A549 (cell line): ENCODE measurements around the gene ATXN3L. TPM values are rescaled to one million over a fixed set of nuclear protein-coding genes. Genes with fewer than 3 reads are reported as not detected.

Source experiments
- ATAC-seq, 2 experiments: fragments of 200-7000 bp in 1 of 2; fragments of >200 bp in 1 of 2; cut with Nextera tagmentation in 1 of 2; cut with Tn5 transposase in 1 of 2; 3 replicates each; pipeline versions ENCODE4 v1.8.0 to v1.9.1; 2018 to 2020; ENCODE audit warnings: mild to moderate bottlenecking in 1 of 2, moderate library complexity in 1 of 2
- CTCF ChIA-PET: fragments of 300-600 bp; sonication (Branson Sonifier 250); formaldehyde crosslinking; extraction: SDS; loops from one replicate; lab custom pipeline; 2021; ENCODE audit warnings: antibody characterized with exemption, inconsistent platforms; lab: Yijun Ruan, JAX
- POLR2A ChIA-PET: fragments of 350-600 bp; formaldehyde crosslinking; extraction: SDS; loops from one replicate; lab custom pipeline; 2021; ENCODE audit warnings: antibody characterized with exemption, inconsistent platforms; lab: Yijun Ruan, JAX
- DNase-seq, 2 experiments: peaks; one replicate each; pipeline versions ENCODE4 v3.0.0 to v3.0.0-alpha.2; 2011 to 2016; ENCODE audit warnings: low read depth in 1 of 2, low spot score in 1 of 2
- FAIRE-seq: peaks from 2 replicates; lab custom pipeline; 2011; peaks lifted over from hg19 to GRCh38; lab: Jason Lieb, UNC
- H3K27ac ChIP-seq, 2 experiments: fragments of >200 bp; sonication (Bioruptor Twin); formaldehyde crosslinking; 3 replicates each; pipeline ENCODE4 v1.5.1; 2016 to 2017
- H3K4me1 ChIP-seq: fragments of >200 bp; sonication (Bioruptor Twin); formaldehyde crosslinking; 3 replicates; pipeline ENCODE4 v1.6.1; 2016
- H3K4me2 ChIP-seq: fragments of >200 bp; sonication (Bioruptor Twin); formaldehyde crosslinking; 3 replicates; pipeline ENCODE4 v1.6.1; 2016
- H3K4me3 ChIP-seq: fragments of >200 bp; sonication (Bioruptor Twin); formaldehyde crosslinking; 3 replicates; pipeline ENCODE4 v1.5.1; 2016
- H3K9me3 ChIP-seq: fragments of >200 bp; sonication (Bioruptor Twin); formaldehyde crosslinking; 3 replicates; pipeline ENCODE4 v1.6.1; 2016
- BHLHE40 ChIP-seq: IDR thresholded peaks from 2 replicates; pipeline ENCODE4 v1.6.1; 2012; ENCODE audit warnings: low read depth, low read length, inconsistent platforms
- CBX8 ChIP-seq: fragments of 200-600 bp; sonication (generic); IDR thresholded peaks from 2 replicates; pipeline ENCODE4 v1.6.1; 2016
- CHD2 ChIP-seq: fragments of 150-350 bp; IDR thresholded peaks from 2 replicates; pipeline ENCODE4 v1.6.1; 2014; ENCODE audit warnings: low read length; ENCODE audit not compliant: partially characterized antibody
- EHF ChIP-seq: fragments of 250-450 bp; sonication (Bioruptor Pico); IDR thresholded peaks from 2 replicates; pipeline ENCODE4 v1.5.0; 2020; ENCODE audit warnings: mild to moderate bottlenecking
- ELK1 ChIP-seq: fragments of 150-350 bp; IDR thresholded peaks from 2 replicates; pipeline ENCODE4 v1.6.1; 2014; ENCODE audit warnings: low read depth, mild to moderate bottlenecking, low read length
- EP300 ChIP-seq, 2 experiments: fragments of >200 bp; sonication (Bioruptor Twin); formaldehyde crosslinking; IDR thresholded peaks; 2 replicates in 1 of 2; 3 replicates in 1 of 2; pipeline ENCODE4 v1.6.1; 2016 to 2017
- ESRRA ChIP-seq: fragments of 150-350 bp; IDR thresholded peaks from 2 replicates; pipeline ENCODE4 v1.6.1; 2014; ENCODE audit warnings: mild to moderate bottlenecking, low read length, borderline replicate concordance
- FOSB ChIP-seq: fragments of 250-450 bp; sonication (Bioruptor Pico); IDR thresholded peaks from 2 replicates; pipeline ENCODE4 v1.5.0; 2020; ENCODE audit warnings: mild to moderate bottlenecking, moderate library complexity
- FOSL2 ChIP-seq, 2 experiments: fragments of 450-650 bp in 1 of 2; fragments of >200 bp in 1 of 2; sonication (Bioruptor Twin) in 1 of 2; formaldehyde crosslinking; IDR thresholded peaks; 2 replicates each; pipeline versions ENCODE4 v1.5.0 to v1.6.1; 2016 to 2020; ENCODE audit warnings: mild to moderate bottlenecking in 1 of 2, moderate library complexity in 1 of 2
- FOXS1 ChIP-seq: fragments of 250-450 bp; sonication (Bioruptor Pico); IDR thresholded peaks from 2 replicates; pipeline ENCODE4 v1.5.0; 2020; ENCODE audit warnings: mild to moderate bottlenecking, moderate library complexity
- HDAC2 ChIP-seq: fragments of 200-600 bp; sonication (generic); IDR thresholded peaks from 2 replicates; pipeline ENCODE4 v1.6.1; 2016
- HOXA7 ChIP-seq: fragments of 250-450 bp; sonication (Bioruptor Pico); IDR thresholded peaks from 2 replicates; pipeline ENCODE4 v1.5.0; 2020; ENCODE audit warnings: mild to moderate bottlenecking, moderate library complexity
- JUN ChIP-seq, 2 experiments: fragments of >200 bp; sonication (Bioruptor Twin); formaldehyde crosslinking; IDR thresholded peaks; 2 replicates in 1 of 2; 3 replicates in 1 of 2; pipeline ENCODE4 v1.6.1; 2016 to 2017
- MAFK ChIP-seq: fragments of 450-650 bp; IDR thresholded peaks from 2 replicates; pipeline ENCODE4 v1.6.1; 2014; ENCODE audit not compliant: partially characterized antibody
- MAX ChIP-seq: IDR thresholded peaks from 2 replicates; pipeline ENCODE4 v1.6.1; 2012
- NFE2L2 ChIP-seq: fragments of 150-350 bp; conservative IDR thresholded peaks from 2 replicates; pipeline ENCODE4 v1.6.1; 2014; ENCODE audit warnings: low read length
- POLR2A ChIP-seq: IDR thresholded peaks from 2 replicates; pipeline ENCODE4 v1.6.1; 2012; ENCODE audit warnings: mild to moderate bottlenecking, low read length
- RAD21 ChIP-seq, 2 experiments: fragments of >200 bp in 1 of 2; sonication (Bioruptor Twin) in 1 of 2; formaldehyde crosslinking in 1 of 2; IDR thresholded peaks in 1 of 2; conservative IDR thresholded peaks in 1 of 2; 2 replicates in 1 of 2; 3 replicates in 1 of 2; pipeline ENCODE4 v1.6.1; 2012 to 2018; ENCODE audit warnings: inconsistent platforms in 1 of 2
- RARB ChIP-seq: fragments of 250-450 bp; sonication (Bioruptor Pico); IDR thresholded peaks from 2 replicates; pipeline ENCODE4 v1.8.0; 2021; ENCODE audit warnings: mild to moderate bottlenecking, moderate library complexity
- RCOR1 ChIP-seq: fragments of 150-350 bp; IDR thresholded peaks from 2 replicates; pipeline ENCODE4 v1.6.1; 2014; ENCODE audit warnings: antibody characterized with exemption, low read length, low read depth
- SMC3 ChIP-seq: fragments of >200 bp; sonication (Bioruptor Twin); formaldehyde crosslinking; IDR thresholded peaks from 3 replicates; pipeline ENCODE4 v1.6.1; 2018; ENCODE audit warnings: inconsistent platforms
- TFCP2L1 ChIP-seq: fragments of 250-450 bp; sonication (Bioruptor Pico); IDR thresholded peaks from 2 replicates; pipeline ENCODE4 v1.5.0; 2021; ENCODE audit warnings: mild to moderate bottlenecking
- TP53 ChIP-seq: fragments of 250-450 bp; sonication (Bioruptor Pico); IDR thresholded peaks from 2 replicates; pipeline ENCODE4 v1.5.0; 2021; ENCODE audit warnings: mild to moderate bottlenecking, moderate library complexity
- ZFP36 ChIP-seq: fragments of 450-650 bp; IDR thresholded peaks from 2 replicates; pipeline ENCODE4 v1.6.1; 2014; ENCODE audit warnings: borderline replicate concordance; ENCODE audit not compliant: partially characterized antibody
- ZNF302 ChIP-seq: fragments of 250-450 bp; sonication (Bioruptor Pico); IDR thresholded peaks from 2 replicates; pipeline ENCODE4 v1.9.0; 2021; ENCODE audit warnings: inconsistent platforms, mild to moderate bottlenecking, moderate library complexity
- WGBS: methylation state at CpG from one replicate; pipeline ENCODE4 v1.1.6; 2017; ENCODE audit errors: missing lambda C conversion rate; 5-methylcytosine and 5-hydroxymethylcytosine counted together
- polyA plus RNA-seq, 4 experiments: library from polyadenylated mRNA; depleted of rRNA in 3 of 4; stranded (reverse); fragments of >200 nt; fragmentation: RNase III in 1 of 4; extraction: RNeasy Plus Mini Kit Qiagen cat#74134 plus additional on column Dnase treatment in 1 of 4; gene quantifications; 2 replicates in 3 of 4; 3 replicates in 1 of 4; pipeline ENCODE4 v1.2.3, GENCODE V29; 2011 to 2017
- TF ChIP-seq, protein P1 (sequence below): fragments of >200 bp; sonication (Bioruptor Twin); formaldehyde crosslinking; IDR thresholded peaks from 3 replicates; pipeline ENCODE4 v1.5.1; 2016

ATXN3L gene
- polyA plus RNA-seq, 2 of the 4 experiments (the other 2 are of a cell fraction) = not detected

DNA sequence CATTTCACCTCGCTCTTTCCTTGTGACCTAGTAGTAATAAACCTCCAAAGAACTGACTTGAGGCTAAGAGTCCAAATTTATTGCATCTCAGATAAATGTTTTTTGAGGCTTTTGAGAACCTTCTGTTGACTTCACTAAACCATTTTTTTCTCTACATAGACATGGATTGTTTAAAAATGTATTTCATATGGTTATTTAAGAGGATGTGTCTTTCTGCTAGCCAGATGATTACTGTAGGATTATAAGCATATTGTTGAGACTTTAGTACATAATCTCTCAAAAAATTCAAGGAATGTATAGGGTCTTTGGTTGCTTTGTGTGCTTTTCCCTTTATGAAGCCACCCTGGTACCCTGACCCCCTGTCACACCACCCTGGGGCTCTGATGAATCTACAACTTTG lies 44.8 kb downstream of the ATXN3L start:
- TF ChIP-seq FOXS1 = no peak
- TF ChIP-seq EP300 (IDR thresholded peaks at IDR 0.05) = no peak
- TF ChIP-seq FOSB (CRISPR knock-in tag) = no peak
- TF ChIP-seq HOXA7 (CRISPR knock-in tag) = no peak
- no peak for TF ChIP-seq CHD2
- no peak for TF ChIP-seq FOSL2 (IDR thresholded peaks at IDR 0.05)
- no peak for TF ChIP-seq FOSL2 (CRISPR knock-in tag; IDR thresholded peaks at IDR 0.05)
- TF ChIP-seq ELK1 = no peak
- no peak for TF ChIP-seq CBX8
- TF ChIP-seq NFE2L2 = no peak
- no peak for TF ChIP-seq MAX
- TF ChIP-seq TFCP2L1 (CRISPR knock-in tag) = no peak
- TF ChIP-seq SMC3 = no peak
- no peak for TF ChIP-seq JUN (IDR thresholded peaks at IDR 0.05)
- TF ChIP-seq, all 56 proteins: peak for 0
- Histone ChIP-seq H3K4me2 (no peak overlapping the region), H3K4me3 (no peak overlapping the region), H3K9me3 (no peaks in the 10 kb centered on the region), H3K4me1 (no peaks in the 10 kb centered on the region), H3K27ac (no peak overlapping the region)
- ATAC-seq (no peak), FAIRE-seq (no peak), DNase-seq (no peak)
- ChIA-PET POLR2A (no interaction called here), CTCF (interaction anchor here (2.1 kb wide), 1 partner anchor 9 kb away, joined by 5 read pairs; no protein-coding TSS in a partner anchor)
- WGBS = 100% methylated on average over 1 of the region's 1 CpG

DNA sequence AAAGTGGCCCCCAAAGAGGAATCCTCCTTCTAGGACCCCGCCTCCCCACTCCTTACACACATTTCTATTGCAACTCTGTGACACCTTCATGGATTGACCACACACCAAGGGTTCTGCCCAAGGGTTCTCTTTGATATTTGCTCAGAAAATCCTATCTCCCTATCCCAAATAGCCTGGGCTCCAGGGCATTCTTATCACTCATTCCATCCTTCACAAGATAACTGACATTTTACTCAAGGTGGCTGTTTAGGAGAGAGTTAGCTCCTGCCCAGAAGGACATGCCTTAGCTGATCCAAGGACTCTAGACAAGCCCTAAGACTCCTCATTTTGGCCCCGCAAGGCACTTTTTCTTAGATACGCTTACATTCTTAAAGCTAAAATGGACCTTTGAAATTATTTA lies 47.4 kb downstream of the ATXN3L start:
- TF ChIP-seq TFCP2L1 (CRISPR knock-in tag) (no peak), CHD2 (no peak), JUN (IDR thresholded peaks at IDR 0.05) (no peak), RCOR1 (no peak), EHF (CRISPR knock-in tag) (no peak), ESRRA (no peak), CBX8 (no peak), FOSL2 (IDR thresholded peaks at IDR 0.05) (no peak), FOSL2 (CRISPR knock-in tag; IDR thresholded peaks at IDR 0.05) (no peak), ZFP36 (no peak), TP53 (CRISPR knock-in tag) (no peak), RARB (CRISPR knock-in tag) (no peak), BHLHE40 (no peak), HDAC2 (no peak), RAD21 (conservative IDR thresholded peaks at IDR 0.05 in 1 of 2, IDR thresholded peaks at IDR 0.05 in 1 of 2) (no peak), MAFK (no peak), POLR2A (no peak), ZNF302 (CRISPR knock-in tag) (no peak), EP300 (IDR thresholded peaks at IDR 0.05) (no peak)
- TF ChIP-seq, protein P1, sequence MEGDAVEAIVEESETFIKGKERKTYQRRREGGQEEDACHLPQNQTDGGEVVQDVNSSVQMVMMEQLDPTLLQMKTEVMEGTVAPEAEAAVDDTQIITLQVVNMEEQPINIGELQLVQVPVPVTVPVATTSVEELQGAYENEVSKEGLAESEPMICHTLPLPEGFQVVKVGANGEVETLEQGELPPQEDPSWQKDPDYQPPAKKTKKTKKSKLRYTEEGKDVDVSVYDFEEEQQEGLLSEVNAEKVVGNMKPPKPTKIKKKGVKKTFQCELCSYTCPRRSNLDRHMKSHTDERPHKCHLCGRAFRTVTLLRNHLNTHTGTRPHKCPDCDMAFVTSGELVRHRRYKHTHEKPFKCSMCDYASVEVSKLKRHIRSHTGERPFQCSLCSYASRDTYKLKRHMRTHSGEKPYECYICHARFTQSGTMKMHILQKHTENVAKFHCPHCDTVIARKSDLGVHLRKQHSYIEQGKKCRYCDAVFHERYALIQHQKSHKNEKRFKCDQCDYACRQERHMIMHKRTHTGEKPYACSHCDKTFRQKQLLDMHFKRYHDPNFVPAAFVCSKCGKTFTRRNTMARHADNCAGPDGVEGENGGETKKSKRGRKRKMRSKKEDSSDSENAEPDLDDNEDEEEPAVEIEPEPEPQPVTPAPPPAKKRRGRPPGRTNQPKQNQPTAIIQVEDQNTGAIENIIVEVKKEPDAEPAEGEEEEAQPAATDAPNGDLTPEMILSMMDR = no peak
- POLR2A ChIA-PET = no interaction called here
- DNase-seq (no peak), ATAC-seq (no peak), FAIRE-seq (no peak)
- Histone ChIP-seq H3K4me3 (no peak overlapping the region), H3K4me2 (no peak overlapping the region), H3K27ac (no peak overlapping the region; a peak in 1 of 6 replicates), H3K4me1 (no peaks in the 10 kb centered on the region), H3K9me3 (no peaks in the 10 kb centered on the region)
- 94% methylated on average over 3 of the region's 3 CpGs for WGBS
- CTCF ChIA-PET = interaction anchor here (0.9 kb wide), 1 partner anchor 27 kb away, joined by 3 read pairs; no protein-coding TSS in a partner anchor
